NCI-H526 treated with DMSO at 0.1 percent for 48 hours (cell line): ENCODE data around the gene ENTR1.

Source experiments
- DNase-seq: peaks from one replicate; lab custom pipeline; 2025; lab: John Stamatoyannopoulos, UW

The ENTR1 gene, protein sequence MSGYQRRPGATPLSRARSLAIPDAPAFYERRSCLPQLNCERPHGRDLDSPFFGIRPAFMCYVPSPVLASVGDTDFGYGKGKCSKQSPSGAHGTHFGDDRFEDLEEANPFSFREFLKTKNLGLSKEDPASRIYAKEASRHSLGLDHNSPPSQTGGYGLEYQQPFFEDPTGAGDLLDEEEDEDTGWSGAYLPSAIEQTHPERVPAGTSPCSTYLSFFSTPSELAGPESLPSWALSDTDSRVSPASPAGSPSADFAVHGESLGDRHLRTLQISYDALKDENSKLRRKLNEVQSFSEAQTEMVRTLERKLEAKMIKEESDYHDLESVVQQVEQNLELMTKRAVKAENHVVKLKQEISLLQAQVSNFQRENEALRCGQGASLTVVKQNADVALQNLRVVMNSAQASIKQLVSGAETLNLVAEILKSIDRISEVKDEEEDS

DNA sequence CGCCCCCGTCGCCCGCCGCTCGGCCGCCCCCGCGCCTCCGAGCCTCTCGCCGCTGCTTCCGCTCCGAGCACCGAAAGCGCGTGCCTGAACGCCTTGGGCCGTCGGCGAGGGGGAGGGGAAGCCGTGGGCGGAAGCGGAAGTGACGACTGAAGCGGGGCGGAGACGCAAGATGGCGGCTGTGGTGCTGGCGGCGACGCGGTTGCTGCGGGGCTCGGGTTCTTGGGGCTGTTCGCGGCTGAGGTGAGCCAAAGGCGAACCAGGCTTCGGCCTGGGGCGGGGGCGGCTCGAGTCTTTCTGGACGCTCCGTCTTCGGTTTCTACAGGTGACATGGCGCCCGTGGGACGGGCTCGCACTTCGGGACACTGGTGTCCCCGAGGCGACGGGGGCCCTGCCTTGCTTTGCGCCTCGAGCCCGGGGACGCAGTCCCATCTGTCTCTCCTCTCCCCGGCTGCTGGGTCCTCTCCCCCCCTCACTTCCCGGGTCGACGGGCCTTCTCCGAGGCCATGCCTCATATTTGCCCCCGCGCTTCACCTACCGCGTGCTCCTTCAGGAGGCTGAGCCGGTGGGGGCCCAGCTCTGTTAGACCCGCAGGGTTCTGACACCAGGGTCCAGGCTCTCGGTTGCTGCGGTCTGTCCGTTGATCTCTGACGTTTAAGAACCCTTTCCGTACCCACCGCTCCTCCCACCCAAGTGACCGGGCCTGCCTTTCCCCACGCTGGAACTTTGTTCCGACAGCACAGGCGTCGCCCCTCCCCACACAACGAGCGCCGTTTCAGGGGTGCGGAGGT is at the start of gene ENTR1, which contains the start of gene PMPCA:
ENTR1 (minus strand) TSS at position 115 of the 788 bp plus-strand sequence. CDS start 217 bp downstream, outside the sequence.
PMPCA (plus strand) TSS at position 159 of the 788 bp plus-strand sequence; CDS start at position 170, 11 bp downstream.
- peak; percentile 57 for DNase-seq

DNA sequence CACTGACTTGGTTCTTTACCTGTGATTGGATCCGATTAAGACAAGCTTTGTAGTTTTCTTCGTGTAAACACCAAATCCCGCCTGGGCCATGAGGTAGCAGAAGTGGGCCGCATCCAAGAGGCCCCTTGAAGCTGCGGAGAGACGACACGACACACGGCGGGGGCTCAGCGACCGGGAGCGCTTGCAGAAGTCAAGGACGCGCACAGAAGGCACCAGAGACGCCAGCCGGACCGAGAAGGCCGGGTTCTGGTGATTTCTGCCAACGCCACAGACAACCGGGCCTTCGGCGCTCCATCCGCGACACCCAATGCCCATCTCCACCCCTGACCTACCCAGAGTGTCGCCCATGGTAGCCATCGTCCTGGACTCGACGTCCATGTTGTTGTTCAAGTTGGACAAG is 49.0 kb upstream of the ENTR1 start:
- DNase-seq: no peak

DNA sequence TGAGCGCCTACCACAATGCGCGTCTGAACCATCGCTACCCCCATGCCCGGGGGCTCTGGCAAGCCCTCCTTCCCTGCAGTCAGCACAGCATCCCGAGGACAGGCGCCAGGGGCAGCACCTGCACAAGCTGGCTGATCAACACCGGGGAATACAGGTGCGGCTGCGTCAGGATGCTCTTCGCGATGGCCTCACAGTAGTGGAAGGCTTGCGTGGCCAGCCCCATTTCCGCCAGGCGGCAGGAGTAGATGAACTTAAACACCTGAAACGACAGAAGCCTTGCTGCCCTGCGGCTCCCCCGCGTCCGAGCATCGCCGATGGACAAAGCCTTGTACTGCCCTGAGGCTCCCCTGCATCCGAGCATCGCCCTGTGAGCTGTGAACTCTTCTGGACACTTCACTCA is 46.9 kb upstream of the ENTR1 start:
- DNase-seq: no peak

DNA sequence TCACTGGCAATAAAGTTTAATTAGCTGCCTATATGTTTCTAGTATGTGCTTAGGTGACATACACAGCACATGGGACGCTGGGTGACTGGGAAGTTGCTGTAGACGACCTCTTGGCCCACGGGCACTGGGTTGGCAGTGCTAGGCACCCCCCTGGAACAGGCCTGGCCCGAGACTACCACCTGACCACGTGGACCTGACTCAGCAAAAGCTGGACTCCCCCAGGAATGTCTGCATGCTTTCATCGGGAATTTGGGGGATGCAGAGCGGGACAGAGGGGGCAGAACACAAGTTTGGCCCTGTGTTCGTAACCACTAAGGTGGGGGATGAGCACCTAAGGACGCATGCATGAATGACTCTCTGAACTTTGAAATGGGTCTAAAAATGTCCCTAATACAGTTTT is 45.8 kb upstream of the ENTR1 start:
- DNase-seq: no peak

DNA sequence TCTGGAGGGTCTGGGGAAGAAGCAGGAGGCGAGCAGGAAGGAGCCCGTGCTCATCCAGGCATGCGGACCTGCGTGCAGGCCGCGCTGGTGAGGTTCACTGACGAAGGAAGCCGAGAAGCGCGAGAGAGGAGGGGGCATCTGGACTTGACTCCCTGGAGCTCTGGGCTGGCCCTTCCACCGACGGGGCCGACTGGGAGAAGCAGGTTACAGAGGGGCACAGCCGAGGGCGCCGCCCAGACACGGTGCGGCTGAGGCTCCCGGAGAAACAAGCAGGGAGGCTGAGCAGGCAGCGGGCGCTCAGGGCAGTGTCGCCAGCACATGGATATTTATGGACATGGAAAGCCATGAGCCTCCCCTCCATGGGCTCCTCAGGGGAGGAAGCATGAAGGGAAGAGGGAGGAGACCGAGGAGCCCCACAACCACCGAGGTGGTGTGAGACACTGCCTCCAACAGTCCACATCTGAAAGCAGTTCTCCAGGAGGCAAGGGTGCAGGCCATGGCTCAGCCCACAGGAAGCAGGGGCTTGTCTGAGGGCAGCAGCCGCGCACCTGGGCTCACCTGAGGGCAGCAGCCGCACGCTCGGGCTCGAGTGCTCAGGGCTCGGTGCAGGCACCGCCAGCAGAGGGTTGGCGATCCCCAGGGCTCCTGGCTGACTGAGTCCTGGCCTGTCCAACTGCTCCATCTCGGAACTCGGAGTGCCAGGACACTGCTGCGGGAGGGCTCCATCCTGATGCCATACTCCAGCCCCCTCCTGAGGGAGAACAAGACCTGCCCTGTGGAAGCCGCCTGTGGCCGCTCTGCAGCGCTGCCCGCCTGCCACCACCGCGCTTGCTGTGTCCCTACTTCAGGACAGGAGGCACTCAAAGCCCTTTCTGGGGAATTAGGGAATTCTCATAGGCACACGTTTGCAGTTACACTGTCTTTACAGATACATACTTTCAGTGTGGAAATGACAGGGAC is 44.9 kb upstream of the ENTR1 start:
- no peak for DNase-seq

DNA sequence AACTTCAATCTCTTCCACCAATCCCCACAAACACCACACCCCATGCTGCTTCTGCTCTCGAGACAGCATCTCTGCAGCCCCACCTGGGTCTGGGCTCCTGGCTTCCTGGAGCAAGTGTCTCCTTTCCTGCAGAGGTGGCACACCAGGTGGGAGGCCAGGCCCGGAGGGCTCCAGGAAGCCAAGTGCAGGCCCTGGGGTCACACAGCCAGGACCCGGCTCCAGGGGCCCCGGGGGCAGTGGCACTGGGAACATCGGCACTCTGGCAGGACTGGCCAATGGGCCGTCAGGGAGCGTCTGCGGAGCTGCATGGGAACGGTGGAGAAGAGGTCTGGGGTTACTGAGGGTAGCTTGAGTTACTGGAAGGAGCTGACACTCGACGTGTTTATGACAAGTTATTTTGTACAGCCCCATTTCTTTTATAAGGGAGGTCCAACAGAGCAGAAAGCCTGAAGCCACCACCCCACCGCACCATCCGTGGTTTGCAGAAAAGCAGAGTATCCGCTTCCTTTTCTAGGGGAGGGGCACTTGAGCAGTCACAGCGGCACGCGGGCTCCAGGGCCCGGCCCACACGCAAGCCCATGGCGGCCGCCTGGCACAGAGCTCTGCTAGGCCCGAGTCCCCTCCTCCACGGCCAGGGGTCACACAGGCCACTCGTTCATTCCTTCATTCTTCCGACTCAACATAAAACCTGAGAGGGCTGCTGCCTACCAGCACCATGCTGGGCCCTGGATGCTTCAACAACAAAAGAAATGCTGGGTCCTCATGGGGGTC is 43.8 kb upstream of the ENTR1 start:
- DNase-seq: no peak

DNA sequence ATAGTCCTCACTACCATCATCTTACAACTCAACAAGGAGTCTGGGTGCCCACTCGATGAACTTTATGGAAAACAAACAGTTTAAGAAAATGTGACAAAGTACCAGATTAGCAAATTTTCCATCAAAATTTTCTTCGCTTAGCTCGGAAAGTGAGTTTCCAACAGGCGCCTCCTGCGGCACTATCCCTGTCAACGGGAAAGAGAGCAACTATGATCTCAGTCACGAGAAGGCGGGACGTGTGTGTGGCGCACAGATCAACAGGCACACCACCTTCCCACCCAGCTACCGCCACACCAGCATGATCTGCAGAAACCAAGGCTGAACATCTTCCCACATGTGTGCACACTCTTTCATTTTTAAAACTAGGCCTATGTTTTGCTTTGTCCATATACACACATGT is 42.9 kb upstream of the ENTR1 start:
- DNase-seq: no peak

DNA sequence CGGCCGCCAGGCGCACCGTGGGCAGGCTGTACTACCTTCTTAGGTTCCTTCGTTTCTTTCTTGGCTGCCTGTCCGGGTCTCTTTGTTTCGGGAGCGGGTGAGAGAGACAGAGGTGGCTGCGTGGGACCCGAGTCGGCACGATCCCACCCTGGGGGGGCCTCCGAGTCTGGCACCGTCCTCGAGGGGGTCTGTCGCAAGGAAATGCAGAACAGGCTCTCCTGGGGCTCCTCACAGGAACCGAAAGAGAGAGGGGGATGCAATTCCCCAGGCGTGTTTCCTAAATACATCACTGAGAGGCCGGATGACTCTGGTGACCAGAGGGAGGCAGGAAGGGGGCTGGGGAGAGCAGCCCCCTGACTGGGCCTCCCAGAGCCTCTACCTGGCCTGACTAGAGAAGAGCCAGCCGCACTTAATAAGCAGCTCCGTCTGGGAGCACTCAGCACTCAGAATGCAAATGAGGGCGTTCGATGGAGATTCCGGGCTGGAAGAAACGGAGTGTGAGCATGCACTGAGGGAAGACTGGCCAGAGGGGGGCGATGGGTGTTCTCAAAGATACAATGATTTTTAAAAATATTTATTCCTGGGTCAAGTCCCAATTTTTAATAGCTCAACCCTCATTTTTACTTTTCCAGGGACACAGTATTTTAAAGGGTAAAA is 40.9 kb upstream of the ENTR1 start:
- DNase-seq: peak; percentile 64

DNA sequence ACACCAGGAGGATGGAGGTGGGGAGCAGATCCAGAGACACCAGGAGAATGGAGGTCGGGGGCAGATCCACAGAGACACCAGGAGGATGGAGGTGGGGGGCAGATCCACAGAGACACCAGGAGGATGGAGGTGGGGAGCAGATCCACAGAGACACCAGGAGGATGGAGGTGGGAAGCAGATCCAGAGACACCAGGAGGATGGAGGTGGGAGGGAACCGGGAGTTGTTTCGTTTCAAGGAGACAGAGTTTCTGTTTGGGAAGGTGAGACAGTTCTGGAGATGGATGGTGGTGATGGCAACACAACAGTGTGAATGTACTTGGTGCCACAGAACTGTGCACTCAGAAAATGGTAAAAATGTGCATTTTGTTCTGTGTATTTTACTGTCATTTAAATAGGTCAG is 38.2 kb upstream of the ENTR1 start:
- DNase-seq: no peak

DNA sequence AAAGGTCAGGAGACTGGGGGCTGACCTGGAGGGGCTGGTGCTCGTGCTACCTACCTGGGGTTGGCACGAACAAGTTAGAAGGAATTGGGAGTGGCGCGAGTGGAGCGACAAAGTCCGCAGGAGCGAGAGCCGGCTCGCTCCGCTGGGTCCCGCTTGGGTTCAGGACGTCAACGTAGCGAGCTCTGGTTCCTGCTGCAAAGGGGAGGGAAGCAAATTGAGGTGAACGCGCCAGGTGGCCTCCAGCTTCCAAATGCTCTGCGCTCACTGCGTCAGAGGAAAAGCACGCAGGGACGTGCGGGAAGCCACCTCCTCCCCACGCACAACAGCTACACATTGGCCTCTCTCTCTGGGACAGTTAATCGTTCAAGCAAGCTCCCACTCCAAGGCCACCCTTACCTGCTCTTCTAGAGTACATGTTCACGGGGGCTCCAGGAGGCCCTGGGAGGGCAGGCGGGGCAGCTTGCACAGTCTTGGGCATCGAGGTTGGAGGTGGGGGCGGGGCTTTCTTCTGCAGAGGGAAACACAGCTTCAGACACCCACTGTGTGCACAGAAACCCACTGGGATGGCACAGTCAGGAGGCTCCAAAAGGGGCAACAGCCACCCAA is 36.9 kb upstream of the ENTR1 start:
- no peak for DNase-seq

DNA sequence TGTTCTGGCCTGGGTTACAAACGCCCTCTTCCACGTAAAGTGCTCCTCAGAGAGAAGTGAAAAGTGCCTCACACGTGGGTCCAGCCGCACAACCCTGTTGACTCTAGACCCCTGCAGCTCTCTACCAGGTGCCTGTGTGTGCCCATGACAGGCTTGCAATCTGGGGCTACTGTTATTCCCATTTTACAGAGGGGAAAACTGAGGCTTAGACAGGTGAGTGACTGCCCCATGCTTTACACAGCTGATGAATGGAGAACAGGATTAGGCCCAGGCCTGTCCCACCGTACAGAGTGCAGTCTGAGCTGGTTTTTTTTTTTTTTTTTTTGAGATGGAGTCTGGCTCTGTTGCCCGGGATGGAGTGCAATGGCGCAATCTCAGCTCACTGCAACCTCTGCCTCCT is 35.4 kb upstream of the ENTR1 start:
- DNase-seq: no peak

DNA sequence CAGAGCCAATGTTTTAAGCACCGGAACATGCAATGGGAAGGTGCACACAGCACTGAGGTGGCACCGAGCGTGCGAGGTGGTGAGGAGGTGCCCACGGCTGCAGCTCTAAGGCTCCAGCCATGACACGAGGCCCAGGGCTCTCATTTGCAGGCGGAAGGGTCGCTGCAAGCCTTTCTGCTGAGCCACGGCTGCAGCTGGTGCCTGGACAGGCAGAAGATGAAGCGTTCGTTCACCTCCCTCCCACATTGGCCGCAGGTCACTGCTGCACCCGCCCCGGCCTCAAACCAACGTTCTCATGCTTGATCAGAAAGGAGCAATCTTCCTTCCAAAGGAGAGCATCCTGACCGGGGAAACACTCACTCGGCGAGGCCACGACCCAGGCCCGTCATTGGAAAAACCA is 33.7 kb upstream of the ENTR1 start:
- DNase-seq: no peak

DNA sequence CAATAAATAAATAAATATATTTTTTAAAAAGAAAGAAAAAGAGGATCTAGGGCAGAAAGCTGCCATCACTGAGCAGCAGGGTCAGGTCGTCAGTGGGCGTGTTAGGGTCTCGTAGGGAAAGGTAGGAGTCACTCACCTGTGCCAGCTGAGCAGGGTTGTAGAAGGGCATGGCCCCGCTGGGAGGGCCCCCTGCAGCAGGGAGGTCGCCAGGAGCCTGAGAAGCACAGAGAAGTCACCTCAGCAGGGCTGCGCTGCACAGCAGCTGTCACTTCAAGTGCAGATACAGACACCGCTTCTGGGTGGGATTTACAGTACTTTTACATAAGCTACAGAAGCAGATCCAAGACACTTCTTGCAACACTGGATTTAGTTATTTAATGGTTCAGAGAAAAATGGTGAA is 33.3 kb upstream of the ENTR1 start:
- DNase-seq: no peak

DNA sequence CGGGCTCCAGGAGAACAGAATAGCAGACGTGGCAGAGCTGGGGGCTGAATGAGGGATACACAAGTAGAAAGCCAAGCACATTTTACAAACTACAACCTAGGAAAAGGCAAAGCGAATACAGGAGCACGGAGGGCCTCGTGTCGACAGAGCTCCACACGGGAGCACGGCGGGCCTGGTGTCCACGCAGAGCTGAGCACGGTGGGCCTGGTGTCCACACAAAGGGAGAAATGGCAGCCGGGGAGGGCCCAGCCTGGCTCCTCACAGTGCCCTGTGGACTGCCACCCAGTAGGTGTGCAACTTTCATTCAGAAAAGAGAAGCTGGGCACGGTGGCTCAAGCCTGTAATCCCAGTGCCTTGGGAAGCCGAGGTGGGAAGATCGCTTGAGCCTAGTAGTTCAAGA is 32.7 kb upstream of the ENTR1 start:
- DNase-seq: no peak

DNA sequence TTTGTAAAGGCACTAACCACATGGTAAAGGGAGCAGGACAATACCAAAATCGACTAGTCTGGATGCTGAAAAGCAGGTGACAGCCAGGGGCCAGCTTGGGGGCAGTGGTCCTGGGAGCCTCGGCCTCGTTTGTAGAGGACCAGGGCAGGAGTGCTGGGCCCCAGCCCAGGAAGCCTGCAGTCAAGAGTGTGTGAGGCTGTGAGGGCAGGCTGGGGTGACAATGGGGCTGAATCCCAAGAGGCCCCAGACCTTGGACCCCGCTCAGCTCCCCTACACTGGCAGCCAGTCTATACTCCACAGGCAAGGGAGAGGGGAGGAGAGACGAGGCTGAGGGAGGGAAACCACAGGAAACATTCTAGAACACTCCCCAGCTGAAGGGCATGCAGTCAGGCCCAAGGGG is 31.9 kb upstream of the ENTR1 start:
- no peak for DNase-seq

DNA sequence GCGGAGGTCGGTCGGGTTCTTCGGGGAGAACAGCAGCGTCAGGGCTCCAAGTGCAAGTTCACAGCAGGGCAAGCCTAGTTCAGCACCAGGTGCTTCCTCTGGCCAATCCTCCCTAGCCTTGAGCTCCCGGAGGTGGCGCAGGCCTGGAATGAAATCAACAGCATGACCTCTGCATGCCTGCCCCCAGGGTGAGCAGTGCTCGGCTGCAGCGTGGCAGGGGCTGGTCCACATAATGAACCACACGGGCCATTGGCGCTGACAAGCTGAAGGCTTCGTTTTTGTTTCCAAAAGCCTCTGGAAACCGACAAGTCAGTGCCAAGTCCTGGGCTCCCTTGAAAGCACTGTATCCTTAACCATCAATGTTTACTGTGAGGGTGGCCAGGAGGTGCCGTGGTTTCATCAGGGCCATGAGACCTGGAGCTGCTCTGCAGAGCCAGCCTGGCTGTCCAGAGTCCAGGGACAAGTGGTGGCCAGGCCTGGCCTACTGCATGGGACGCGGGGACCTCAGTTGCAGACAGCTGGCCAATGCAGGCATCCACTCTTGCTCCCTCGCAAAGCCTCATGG is 31.3 kb upstream of the ENTR1 start:
- DNase-seq: no peak

DNA sequence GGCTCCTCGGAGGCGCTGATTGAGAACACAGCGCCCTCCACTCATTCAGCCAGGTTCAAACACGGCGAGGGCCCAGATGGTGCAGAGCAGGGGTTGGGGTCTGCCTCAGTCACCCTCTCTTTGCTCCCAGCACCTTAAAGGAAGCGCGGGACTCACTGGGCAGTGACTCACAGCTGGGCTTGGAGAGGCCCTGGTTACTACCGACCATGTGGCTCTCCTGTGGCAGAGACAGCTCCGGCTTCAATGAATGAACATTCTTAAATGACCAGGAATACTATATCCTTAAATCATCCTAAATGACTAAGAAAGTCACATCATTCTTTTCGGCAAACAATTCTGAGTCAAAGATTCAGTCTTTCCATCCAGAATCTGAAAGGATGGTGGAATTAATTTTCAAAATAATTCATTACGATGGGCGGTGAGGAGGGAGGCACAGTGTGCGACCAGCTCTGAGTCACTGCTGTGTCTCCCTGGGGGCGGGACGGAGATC is 30.8 kb upstream of the ENTR1 start:
- no peak for DNase-seq

DNA sequence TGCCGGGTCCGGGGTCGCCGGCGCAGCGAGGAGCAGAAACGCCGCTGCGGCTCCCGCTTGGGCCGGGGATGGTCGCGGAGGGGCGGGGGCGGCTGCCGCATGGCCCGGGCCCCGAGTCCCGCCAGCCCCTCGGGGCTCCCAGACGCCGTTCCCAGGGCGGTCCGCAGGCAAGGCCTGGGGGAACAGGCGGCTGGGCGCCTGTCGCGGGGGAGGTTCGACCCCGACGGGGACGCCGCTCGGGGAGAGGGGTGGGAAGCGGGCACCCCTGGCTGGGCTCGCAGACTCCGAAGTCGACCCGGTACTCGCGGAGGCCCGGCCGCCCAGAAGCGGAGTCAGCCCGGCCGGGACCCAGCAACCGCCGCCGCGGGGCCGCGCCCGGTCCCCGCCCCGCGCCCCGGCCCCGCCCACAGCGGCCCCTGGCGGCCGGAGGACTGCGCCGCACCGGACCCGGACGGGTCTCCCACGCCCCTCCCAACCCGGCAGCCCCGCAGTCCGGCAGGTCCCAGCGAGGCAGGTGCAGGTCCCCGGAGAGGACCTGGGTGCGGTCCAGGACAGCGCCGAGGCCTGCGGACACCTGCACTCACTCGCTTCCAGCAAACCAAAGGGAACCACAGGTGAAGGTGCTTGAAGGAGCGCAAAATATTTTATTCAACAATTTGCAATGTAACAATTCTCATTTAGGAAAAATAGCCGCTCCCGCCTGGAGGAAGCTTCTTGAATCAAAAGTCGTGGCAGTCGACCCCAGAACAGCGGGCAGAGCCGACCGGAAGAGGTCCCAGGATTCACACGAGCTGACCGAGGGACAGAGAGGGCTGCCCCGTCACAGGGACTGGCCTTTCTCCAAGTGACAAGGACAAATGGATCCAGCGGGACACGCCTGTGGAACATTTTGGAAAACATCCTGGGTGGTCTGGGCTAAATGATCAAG is 29.3 kb upstream of the ENTR1 start, which contains the start of gene INPP5E:
INPP5E (minus strand) TSS at position 365 of the 928 bp plus-strand sequence. CDS start 426 bp downstream, outside the sequence.
- DNase-seq: peak; percentile 10
